Measurements from ENCODE around the gene CEBPZ. TPM values are rescaled to one million over a fixed set of nuclear protein-coding genes. Genes with fewer than 3 reads are reported as not detected.
A peak's percentile ranks its signal among the peaks of the same experiment; 100 is the strongest.

The CEBPZ gene
- total RNA-seq, 2 experiments from 2014 or later, result 69.2 to 78.6 TPM

DNA sequence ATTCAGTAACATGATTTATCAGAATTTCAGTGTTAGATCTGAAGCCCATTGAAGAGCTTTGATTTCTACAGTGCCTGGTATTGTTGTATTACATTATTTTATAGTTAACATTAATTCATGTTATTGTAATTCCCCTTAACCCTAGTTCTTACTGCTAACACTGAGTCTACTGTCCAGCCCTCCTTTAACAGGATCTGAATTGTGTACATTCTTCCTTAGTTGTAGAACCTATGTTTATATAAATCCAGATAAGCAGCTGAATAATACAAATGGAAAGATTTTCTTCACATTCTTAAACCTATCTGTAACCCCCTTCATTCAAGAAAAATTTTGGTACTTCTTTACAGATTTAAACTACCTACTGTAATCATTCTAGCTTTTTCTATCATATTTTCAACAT lies 14.8 kb upstream of the CEBPZ start:
- no peak overlapping the region for H3K4me3 Mint-ChIP-seq
- DNase-seq (no peak), ATAC-seq (no peak)
- ChIA-PET CTCF (interaction anchor here (2.2 kb wide), 1 partner anchor 78 kb away, joined by 7 read pairs; no protein-coding TSS in a partner anchor), POLR2A (no interaction called here)
- peaks cover 29% of the 10 kb centered on the region for H3K36me3 Mint-ChIP-seq (ENCODE audit: low read depth)
- intact Hi-C loops (cut with micrococcal nuclease), result no loop called here
- no peak overlapping the region for H3K27ac Mint-ChIP-seq
- no peaks in the 10 kb centered on the region for H3K9me3 Mint-ChIP-seq
- H3K27me3 Mint-ChIP-seq, result no peaks in the 10 kb centered on the region
- TF ChIP-seq, protein P1, sequence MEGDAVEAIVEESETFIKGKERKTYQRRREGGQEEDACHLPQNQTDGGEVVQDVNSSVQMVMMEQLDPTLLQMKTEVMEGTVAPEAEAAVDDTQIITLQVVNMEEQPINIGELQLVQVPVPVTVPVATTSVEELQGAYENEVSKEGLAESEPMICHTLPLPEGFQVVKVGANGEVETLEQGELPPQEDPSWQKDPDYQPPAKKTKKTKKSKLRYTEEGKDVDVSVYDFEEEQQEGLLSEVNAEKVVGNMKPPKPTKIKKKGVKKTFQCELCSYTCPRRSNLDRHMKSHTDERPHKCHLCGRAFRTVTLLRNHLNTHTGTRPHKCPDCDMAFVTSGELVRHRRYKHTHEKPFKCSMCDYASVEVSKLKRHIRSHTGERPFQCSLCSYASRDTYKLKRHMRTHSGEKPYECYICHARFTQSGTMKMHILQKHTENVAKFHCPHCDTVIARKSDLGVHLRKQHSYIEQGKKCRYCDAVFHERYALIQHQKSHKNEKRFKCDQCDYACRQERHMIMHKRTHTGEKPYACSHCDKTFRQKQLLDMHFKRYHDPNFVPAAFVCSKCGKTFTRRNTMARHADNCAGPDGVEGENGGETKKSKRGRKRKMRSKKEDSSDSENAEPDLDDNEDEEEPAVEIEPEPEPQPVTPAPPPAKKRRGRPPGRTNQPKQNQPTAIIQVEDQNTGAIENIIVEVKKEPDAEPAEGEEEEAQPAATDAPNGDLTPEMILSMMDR (IDR thresholded peaks at IDR 0.05), result no peak
- peaks cover 9% of the 10 kb centered on the region for H3K4me1 Mint-ChIP-seq (ENCODE audit: low read depth)

DNA sequence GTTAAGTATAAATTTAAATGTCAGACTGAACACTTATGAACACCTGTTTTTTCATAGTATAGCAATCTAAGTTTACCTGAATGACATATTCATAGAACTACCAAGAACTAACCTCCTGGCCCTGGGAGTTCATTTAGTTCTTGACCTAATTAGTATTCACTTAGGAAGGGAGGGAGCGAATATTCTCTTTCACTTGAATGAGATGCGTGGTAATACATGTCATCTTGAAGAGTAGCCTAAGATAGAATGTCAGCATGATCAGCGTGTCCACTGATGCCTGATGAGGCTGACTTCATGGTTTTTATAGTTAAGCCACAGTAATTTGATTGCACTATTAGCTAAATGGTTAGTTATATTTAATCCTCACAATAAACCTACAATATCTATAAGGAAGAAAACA lies 13.4 kb upstream of the CEBPZ start:
- H3K36me3 Mint-ChIP-seq (ENCODE audit: low read depth), result peaks cover 37% of the 10 kb centered on the region

DNA sequence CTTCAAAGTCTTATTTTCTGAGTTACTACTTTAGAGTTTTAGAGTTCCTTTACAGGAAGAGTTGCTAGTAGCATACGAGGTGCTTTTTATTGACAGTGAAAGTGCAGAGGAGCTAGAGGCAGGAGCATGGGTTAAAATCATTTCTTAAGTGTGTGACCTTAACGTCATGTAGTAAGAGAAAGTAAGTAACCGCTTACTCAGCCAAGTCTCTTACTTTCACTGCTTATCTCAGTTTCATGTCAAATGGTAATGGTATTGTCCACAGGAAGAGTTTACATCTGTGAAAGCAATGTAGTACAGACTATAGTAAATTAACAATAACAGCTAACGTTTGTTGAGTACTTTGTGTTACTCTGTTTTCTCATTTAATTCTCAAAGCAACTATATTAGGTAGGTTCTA lies 12.6 kb upstream of the CEBPZ start:
- H3K36me3 Mint-ChIP-seq (ENCODE audit: low read depth), result peaks cover 40% of the 10 kb centered on the region
- POLR2A ChIA-PET, result interaction anchor here (0.6 to 1.1 kb wide), 3 partner anchors 12 to 129 kb away, joined by 3 to 4 read pairs (median 3); partner anchors contain the start of genes CEBPZ and NDUFAF7
- CTCF ChIA-PET, result interaction anchor here (1.0 kb wide), 1 partner anchor 21 kb away, joined by 3 read pairs; no protein-coding TSS in a partner anchor
- DNase-seq, result no peak
- no peaks in the 10 kb centered on the region for H3K27me3 Mint-ChIP-seq
- H3K4me1 Mint-ChIP-seq (ENCODE audit: low read depth), result peaks cover 9% of the 10 kb centered on the region
- no peak overlapping the region for H3K27ac Mint-ChIP-seq
- H3K9me3 Mint-ChIP-seq, result no peaks in the 10 kb centered on the region
- no peak overlapping the region for H3K4me3 Mint-ChIP-seq
- intact Hi-C loops (cut with micrococcal nuclease), result no loop called here
- ATAC-seq, result peak; percentile 66
- TF ChIP-seq, protein P1 (IDR thresholded peaks at IDR 0.05), result no peak

More for the DNA sequence above, 13.4 kb upstream of the CEBPZ start:
- no peak overlapping the region for H3K27ac Mint-ChIP-seq
- DNase-seq (no peak), ATAC-seq (no peak)
- no peak overlapping the region for H3K4me3 Mint-ChIP-seq
- TF ChIP-seq, protein P1 (IDR thresholded peaks at IDR 0.05), result no peak
- H3K4me1 Mint-ChIP-seq (ENCODE audit: low read depth), result peaks cover 9% of the 10 kb centered on the region
- intact Hi-C loops (cut with micrococcal nuclease), result no loop called here
- H3K9me3 Mint-ChIP-seq, result no peaks in the 10 kb centered on the region
- no peaks in the 10 kb centered on the region for H3K27me3 Mint-ChIP-seq
- ChIA-PET POLR2A (interaction anchor here (0.6 to 1.0 kb wide), 2 partner anchors 102 to 128 kb away, joined by 3 read pairs; no protein-coding TSS in a partner anchor), CTCF (no interaction called here)

DNA sequence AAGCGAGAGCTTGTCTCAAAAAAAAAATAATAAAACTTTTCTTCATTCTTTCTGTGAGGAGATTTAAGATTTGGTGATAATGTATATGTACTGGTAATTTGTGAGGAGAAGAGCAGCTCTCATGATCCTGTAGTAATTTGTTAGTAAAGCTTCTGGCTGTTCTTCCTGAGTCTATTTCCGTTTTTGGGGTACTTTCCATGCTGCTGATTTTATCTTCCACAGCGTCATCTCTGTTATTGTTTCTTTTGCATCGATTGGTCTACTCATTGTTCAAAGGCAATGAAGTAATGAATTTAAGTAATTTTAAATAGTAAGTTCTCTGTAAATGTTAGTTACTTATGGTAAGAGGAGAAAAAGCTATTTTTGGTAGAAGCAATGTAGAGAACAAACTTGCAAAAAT lies 12.0 kb upstream of the CEBPZ start:
- peaks cover 41% of the 10 kb centered on the region for H3K36me3 Mint-ChIP-seq (ENCODE audit: low read depth)
- ChIA-PET POLR2A (interaction anchor here (1.1 kb wide), 1 partner anchor 12 kb away, joined by 4 read pairs; the partner anchor contains the start of genes CEBPZ and NDUFAF7), CTCF (interaction anchor here (1.0 kb wide), 1 partner anchor 20 kb away, joined by 3 read pairs; no protein-coding TSS in a partner anchor)
- TF ChIP-seq, protein P1 (IDR thresholded peaks at IDR 0.05), result no peak
- H3K27me3 Mint-ChIP-seq, result no peaks in the 10 kb centered on the region
- intact Hi-C loops (cut with micrococcal nuclease), result no loop called here
- H3K4me1 Mint-ChIP-seq (ENCODE audit: low read depth), result peaks cover 9% of the 10 kb centered on the region
- no peak overlapping the region for H3K27ac Mint-ChIP-seq
- H3K9me3 Mint-ChIP-seq, result no peaks in the 10 kb centered on the region
- H3K4me3 Mint-ChIP-seq, result no peak overlapping the region
- no peak for ATAC-seq
- DNase-seq, result no peak

DNA sequence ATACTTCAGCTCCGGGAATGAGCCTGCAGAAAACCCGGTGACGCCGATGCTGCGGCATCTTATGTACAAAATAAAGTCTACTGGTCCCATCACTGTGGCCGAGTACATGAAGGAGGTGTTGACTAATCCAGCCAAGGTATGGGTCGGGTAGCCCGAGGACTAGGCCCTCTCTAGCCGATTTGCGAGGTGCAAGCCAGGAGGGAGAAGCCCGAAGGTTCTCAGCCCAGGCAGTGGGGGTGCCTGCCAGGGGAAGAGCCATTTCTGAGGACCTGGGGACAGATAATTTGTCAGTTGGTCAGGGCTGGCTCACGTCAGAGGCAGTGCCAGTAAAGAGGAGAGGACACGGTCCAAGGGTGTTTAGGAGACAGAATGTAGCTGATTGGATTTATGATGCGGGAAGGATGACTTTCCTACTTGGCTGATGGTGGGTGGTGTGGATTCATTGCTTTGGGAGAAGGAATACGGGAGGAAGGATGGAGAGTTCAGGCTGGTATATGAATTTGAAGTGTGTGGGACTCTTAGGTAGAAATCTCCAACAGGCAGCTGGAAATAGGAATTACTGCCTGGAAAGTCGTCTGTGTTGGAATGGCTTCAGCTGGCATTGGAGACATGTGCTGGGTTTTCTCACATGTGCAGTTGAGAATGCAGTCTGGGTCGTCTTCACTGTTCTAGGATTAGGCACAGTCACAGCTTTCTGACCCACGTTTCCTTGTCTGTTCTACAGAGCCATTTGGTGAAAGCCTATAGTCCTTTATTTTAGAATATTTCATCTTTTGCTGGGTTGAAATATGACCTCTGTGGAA lies 936 bp upstream of the CEBPZ start:
- ChIA-PET CTCF (interaction anchor here (1.0 to 1.6 kb wide), 3 partner anchors 36 to 76 kb away, joined by 3 to 8 read pairs (median 3); partner anchors contain the start of gene EIF2AK2), POLR2A (interaction anchor here (0.6 to 2.2 kb wide), 14 partner anchors 9 to 145 kb away, joined by 3 to 9 read pairs (median 4); partner anchors contain the start of gene EIF2AK2)
- Mint-ChIP-seq H3K9me3 (no peaks in the 10 kb centered on the region), H3K4me1 (ENCODE audit: low read depth) (peaks cover 25% of the 10 kb centered on the region), H3K27me3 (no peaks in the 10 kb centered on the region), H3K4me3 (no peak overlapping the region), H3K36me3 (ENCODE audit: low read depth) (peaks cover 31% of the 10 kb centered on the region), H3K27ac (no peak overlapping the region)
- DNase-seq (no peak), ATAC-seq (peak; percentile 6)
- TF ChIP-seq, protein P1 (IDR thresholded peaks at IDR 0.05), result no peak
- intact Hi-C loops (cut with micrococcal nuclease), result loop anchor here (5.0 kb wide), 1 partner anchor 35 kb away; the partner anchor contains the start of gene CEBPZOS

All from activated CD8-positive, alpha-beta T cell treated with anti-CD3 and anti-CD28 coated beads for 36 hours (primary cell).